Stimulated activated CD8-positive, alpha-beta memory T cell treated with anti-CD3 and anti-CD28 coated beads, Interleukin-12 subunit alpha, Interleukin-12 subunit beta, amount 100 ng/mL, for 24 hours (primary cell): ENCODE measurements around the gene SERPINB6.
"Not testable (repeated sequence)": the region's sequence is repeated elsewhere in the genome, so short reads cannot be mapped to it uniquely, and the experiment has no call there.

Source experiments
- DNase-seq: peaks from one replicate; pipeline ENCODE4 v3.0.0-alpha.2; 2020; ENCODE audit errors: extremely low read depth

Gene SERPINB6

GRCh38 chr6:2958776-2959175 lies 12.6 kb downstream of the SERPINB6 start:
- DNase-seq: no peak

GRCh38 chr6:2958331-2958711 lies 13.0 kb downstream of the SERPINB6 start:
- no peak for DNase-seq

GRCh38 chr6:2957696-2958330 lies 13.6 kb downstream of the SERPINB6 start:
- no peak for DNase-seq

GRCh38 chr6:2956930-2957685 lies 14.3 kb downstream of the SERPINB6 start:
- DNase-seq: no peak

DNA sequence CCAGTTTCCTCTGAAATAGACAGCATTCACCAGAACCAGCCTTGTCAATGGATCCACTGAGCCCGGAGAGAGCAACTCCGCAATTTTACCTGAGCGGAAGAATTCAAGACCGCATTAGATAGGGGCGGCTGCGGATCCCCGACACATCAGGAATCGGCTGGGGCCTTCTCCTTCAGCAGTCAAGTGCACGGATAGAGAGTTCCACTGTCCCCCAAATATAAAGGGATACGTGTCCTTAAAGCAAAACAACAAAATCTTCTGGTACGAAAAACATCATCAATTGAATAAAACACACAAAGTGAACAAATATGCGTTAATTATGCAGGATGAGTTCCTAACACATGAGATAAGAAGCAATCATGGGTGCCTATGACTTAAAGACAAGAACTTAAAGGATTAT lies 18.3 kb downstream of the SERPINB6 start:
- no peak for DNase-seq

- DNase-seq: no peak
These were observed 18.7 kb downstream of the SERPINB6 start for GRCh38 chr6:2952557-2953095.

- no peak for DNase-seq
These were observed 19.6 kb downstream of the SERPINB6 start for GRCh38 chr6:2951728-2952127.

GRCh38 chr6:2950713-2951112 lies 20.7 kb downstream of the SERPINB6 start:
- no peak for DNase-seq

DNA sequence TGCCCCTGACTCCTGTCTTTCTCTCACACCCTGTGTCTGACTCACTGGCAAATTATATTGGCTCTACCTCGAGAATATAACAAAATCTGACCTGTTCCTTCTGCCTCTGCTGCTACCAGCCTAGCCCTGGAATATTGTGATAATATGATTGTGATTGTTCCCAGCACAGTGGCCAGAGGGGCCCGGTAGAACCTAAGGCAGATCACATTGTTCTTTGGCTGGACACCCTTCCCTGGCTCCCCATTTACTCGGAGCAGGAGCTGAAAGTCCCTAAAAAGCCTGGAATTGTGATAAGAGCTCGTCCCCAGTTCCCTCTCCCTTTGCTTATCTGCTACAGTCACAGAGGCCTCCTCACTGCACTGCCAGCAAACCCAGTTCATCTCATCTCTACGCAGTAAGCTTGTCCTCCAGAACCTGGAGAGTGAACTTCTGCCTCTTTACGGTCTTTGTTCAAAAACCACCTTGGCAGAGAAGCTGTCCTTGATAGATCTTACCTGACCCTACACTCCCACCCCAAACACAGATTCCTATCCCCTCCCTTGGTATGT lies 21.8 kb downstream of the SERPINB6 start:
- no peak for DNase-seq

- DNase-seq: no peak
These were observed 22.2 kb downstream of the SERPINB6 start for GRCh38 chr6:2949121-2949520.

DNA sequence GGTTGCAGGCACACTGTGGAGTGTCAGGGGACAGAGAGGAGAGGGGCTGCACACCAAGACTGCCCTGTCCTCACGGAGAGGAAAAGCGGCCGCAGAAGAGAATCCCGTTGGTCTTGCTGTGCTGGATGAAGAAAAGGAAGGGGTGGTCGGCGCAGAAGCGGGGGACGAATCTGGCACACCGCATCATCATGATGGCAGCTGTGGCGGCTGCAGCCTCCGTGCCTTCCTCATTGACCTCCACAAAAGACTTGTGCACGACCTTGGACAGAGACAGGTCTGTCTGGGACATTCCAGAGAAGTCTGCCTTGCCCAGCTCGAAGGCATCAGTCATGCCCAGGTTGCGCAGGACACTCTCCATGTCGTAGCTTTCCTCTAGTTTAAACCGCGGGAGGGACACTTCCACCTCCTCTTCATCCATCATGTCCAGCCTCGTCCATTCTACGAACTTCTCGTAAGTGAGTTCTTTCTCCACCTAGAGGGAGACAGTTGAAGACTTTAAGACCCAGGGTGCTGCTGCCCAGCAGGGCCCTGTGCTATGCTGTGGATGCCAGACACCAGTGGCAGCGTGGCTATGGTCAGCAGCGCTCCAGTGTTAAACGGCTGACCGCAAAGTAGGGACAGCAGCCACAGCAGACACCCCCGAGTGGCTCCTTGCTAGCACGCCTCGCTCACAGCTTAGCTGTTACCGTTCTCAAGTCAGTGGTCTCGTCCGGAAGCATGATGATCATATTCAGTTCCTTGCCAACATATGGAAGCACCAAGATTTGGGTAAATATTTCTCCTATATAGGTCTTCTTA lies 22.9 kb downstream of the SERPINB6 start:
- DNase-seq: no peak

- DNase-seq: no peak
These were observed 23.9 kb downstream of the SERPINB6 start for GRCh38 chr6:2947445-2947844.

DNA sequence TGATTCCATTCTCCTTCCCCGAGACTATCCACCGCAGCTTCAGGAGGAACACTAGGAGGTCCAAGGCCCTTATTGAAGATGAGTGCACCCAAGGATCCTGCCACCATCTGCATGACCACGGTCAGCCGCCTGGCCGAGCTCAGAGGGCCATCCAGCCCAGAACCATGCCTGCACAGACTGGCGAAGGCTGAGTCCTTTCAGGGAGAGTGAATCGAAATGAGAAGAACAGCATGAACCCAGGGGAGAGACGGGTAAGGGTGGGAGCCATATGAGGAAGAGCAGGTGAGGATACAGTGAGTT lies 26.3 kb downstream of the SERPINB6 start:
- no peak for DNase-seq

DNA sequence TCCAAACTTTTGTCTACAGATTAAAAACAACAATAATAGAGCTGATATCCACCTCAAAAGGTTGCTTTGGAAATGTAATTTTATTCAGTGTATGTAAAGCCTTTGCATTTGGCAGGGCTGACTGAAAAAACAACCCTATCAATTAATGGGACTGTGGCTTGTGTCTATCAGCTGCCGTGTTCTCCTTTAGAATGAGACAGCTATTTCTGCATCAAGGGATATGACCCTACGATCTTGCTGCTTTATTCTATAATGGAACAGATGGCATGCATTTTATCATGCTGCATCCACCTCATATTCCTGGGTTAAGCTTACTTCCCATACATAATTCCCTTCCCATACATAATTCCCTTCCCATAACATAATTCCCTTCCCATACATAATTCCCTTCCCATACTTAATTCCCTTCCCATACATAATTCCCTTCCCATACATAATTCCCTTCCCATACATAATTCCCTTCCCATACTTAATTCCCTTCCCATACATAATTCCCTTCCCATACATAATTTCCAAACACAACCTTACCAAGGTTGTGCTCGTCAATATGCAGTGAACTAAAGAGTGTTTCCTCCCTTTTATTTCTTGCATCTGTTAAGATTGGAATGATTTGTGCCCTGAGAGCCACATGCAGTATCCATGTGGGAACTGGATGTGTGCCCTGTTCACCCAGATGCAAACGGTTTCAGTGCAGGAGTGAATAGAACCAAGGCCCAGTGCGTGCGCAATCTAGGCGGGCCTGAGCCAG lies 26.8 kb downstream of the SERPINB6 start:
- DNase-seq: no peak

DNA sequence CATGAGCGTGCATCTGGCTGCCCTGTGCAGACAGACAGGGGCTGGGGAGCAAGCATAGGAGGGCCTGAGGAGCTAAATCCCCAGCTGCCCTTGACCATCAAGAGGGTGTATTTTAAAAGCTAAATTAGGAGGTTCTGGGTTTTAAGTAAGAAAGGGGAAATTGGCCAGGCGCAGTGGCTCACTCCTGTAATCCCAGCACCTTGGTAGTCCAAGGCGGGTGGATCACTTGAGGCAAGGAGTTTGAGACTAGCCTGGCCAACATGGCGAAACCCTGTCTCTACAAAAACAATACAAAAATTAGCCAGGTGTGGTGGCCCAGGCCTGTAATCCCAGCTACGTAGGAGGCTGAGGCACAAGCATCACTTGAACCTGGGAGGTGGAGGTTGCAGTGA lies 27.8 kb downstream of the SERPINB6 start:
- no peak for DNase-seq

- DNase-seq: no peak
These were observed 28.3 kb downstream of the SERPINB6 start for GRCh38 chr6:2942914-2943563.

DNA sequence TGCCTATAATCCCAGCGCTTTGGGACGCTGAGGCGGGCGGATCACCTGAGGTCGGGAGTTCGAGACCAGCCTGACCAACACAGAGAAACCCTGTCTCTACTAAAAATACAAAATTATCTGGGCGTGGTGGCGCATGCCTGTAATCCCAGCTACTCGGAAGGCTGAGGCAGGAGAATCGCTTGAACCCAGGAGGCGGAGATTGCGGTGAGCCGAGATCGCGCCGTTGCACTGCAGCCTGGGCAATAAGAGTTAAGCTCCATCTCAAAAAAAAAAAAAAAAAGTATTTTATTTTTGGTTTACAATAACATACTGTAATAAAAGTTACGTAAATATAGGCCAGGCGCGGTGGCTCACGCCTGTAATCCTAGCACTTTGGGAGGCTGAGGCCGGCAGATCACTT lies 29.3 kb downstream of the SERPINB6 start:
- not testable (repeated sequence) for DNase-seq

DNA sequence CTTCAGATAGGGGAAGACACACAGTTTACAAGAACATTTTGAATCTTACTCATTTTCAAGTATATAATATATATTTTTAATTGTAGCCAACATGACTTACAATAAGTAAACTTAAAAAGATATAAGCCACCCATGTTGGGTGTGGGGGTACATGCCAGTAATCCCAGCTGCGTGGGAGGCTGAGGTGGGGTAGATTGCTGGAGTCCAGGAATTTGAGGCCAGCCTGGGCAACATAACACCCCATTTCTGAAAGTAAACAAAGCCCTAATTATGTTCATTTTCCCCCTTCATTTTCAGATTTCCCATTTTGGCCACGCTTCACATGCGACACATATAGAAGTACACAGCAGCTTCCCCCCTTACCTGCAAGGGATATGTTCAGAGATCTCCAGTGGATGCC lies 30.5 kb downstream of the SERPINB6 start:
- no peak for DNase-seq

- DNase-seq: peak; percentile 56
These were observed 31.1 kb downstream of the SERPINB6 start for GRCh38 chr6:2940010-2940850.

GRCh38 chr6:2939315-2940009 lies 31.9 kb downstream of the SERPINB6 start:
- no peak for DNase-seq
